H9 (cell line): ENCODE data around the gene MFSD1. TPM values are rescaled to one million over a fixed set of nuclear protein-coding genes. Genes with fewer than 3 reads are reported as not detected.

Experiments used
- DNase-seq: peaks from one replicate; pipeline ENCODE4 v3.0.0-alpha.2; 2017
- H2AFZ ChIP-seq: one replicate; pipeline ENCODE4 v1.6.1; 2013; ENCODE audit warnings: mild to moderate bottlenecking, low read length, control low read depth, moderate library complexity
- H2AK5ac ChIP-seq: 2 replicates; pipeline ENCODE4 v1.6.1; 2013; ENCODE audit warnings: low read length, control low read depth, mixed read lengths; ENCODE audit not compliant: insufficient read length
- H2BK120ac ChIP-seq: one replicate; pipeline ENCODE4 v1.6.1; 2013; ENCODE audit warnings: low read depth, mild to moderate bottlenecking, low read length, control low read depth, inconsistent platforms; ENCODE audit not compliant: poor library complexity, severe bottlenecking
- H2BK12ac ChIP-seq: 2 replicates; pipeline ENCODE4 v1.6.1; 2013; ENCODE audit warnings: low read length, control low read depth, mixed read lengths, low read depth; ENCODE audit not compliant: insufficient read length
- H2BK15ac ChIP-seq: 2 replicates; pipeline ENCODE4 v1.6.1; 2013; ENCODE audit warnings: low read depth, low read length, control low read depth
- H2BK20ac ChIP-seq: one replicate; pipeline ENCODE4 v1.6.1; 2013; ENCODE audit warnings: low read depth, mild to moderate bottlenecking, low read length, control low read depth, inconsistent platforms; ENCODE audit not compliant: poor library complexity, severe bottlenecking
- H2BK5ac ChIP-seq: 2 replicates; pipeline ENCODE4 v1.6.1; 2013; ENCODE audit warnings: low read length, control low read depth, mixed read lengths; ENCODE audit not compliant: insufficient read length
- H3K14ac ChIP-seq: 2 replicates; pipeline ENCODE4 v1.6.1; 2013; ENCODE audit warnings: low read length, control low read depth; ENCODE audit not compliant: insufficient read depth
- H3K18ac ChIP-seq: 2 replicates; pipeline ENCODE4 v1.6.1; 2013; ENCODE audit warnings: low read depth, mild to moderate bottlenecking, mixed read lengths, low read length, control low read depth; ENCODE audit not compliant: insufficient read length
- H3K23ac ChIP-seq: 2 replicates; pipeline ENCODE4 v1.6.1; 2013; ENCODE audit warnings: low read length, control low read depth, mixed read lengths, low read depth; ENCODE audit not compliant: insufficient read length
- H3K23me2 ChIP-seq: 2 replicates; pipeline ENCODE4 v1.6.1; 2013; ENCODE audit warnings: low read depth, mild to moderate bottlenecking, mixed read lengths, low read length, control low read depth; ENCODE audit not compliant: insufficient read length, poor library complexity, severe bottlenecking
- H3K27ac ChIP-seq: 2 replicates; pipeline ENCODE4 v1.5.1; 2013; ENCODE audit warnings: low read length, control low read depth, mixed read lengths, low read depth; ENCODE audit not compliant: insufficient read length
- H3K27me3 ChIP-seq: 2 replicates; pipeline ENCODE4 v1.6.1; 2013; ENCODE audit warnings: low read length, control low read depth, inconsistent platforms; ENCODE audit not compliant: insufficient read depth
- H3K4ac ChIP-seq: 2 replicates; pipeline ENCODE4 v1.6.1; 2013; ENCODE audit warnings: low read depth, mild to moderate bottlenecking, control low read depth, inconsistent platforms, low read length, moderate library complexity
- H3K4me1 ChIP-seq: 2 replicates; pipeline ENCODE4 v1.6.1; 2013; ENCODE audit warnings: low read length, control low read depth, inconsistent platforms; ENCODE audit not compliant: insufficient read depth
- H3K4me2 ChIP-seq: 2 replicates; pipeline ENCODE4 v1.6.1; 2013; ENCODE audit warnings: low read length, control low read depth, mixed read lengths; ENCODE audit not compliant: insufficient read length, insufficient read depth
- H3K56ac ChIP-seq: 2 replicates; pipeline ENCODE4 v1.6.1; 2013; ENCODE audit warnings: low read depth, mild to moderate bottlenecking, mixed read lengths, low read length, control low read depth; ENCODE audit not compliant: insufficient read length
- H3K79me1 ChIP-seq: 2 replicates; pipeline ENCODE4 v1.6.1; 2013; ENCODE audit warnings: low read depth, mild to moderate bottlenecking, moderate library complexity, low read length, control low read depth, inconsistent platforms; ENCODE audit not compliant: insufficient read depth, poor library complexity, severe bottlenecking
- H3K79me2 ChIP-seq: 2 replicates; pipeline ENCODE4 v1.6.1; 2013; ENCODE audit warnings: low read length, control low read depth, inconsistent platforms; ENCODE audit not compliant: insufficient read depth
- H3K9ac ChIP-seq: 2 replicates; pipeline ENCODE4 v1.6.1; 2013; ENCODE audit warnings: low read length, control low read depth, mixed read lengths; ENCODE audit not compliant: insufficient read length; ENCODE audit errors: extremely low read depth
- H3K9me3 ChIP-seq: one replicate; pipeline ENCODE4 v1.6.1; 2013; ENCODE audit warnings: low read depth, low read length, inconsistent platforms; ENCODE audit not compliant: control insufficient read depth
- H3T11ph ChIP-seq: one replicate; pipeline ENCODE4 v1.6.1; 2013; ENCODE audit warnings: mild to moderate bottlenecking, low read length, control low read depth, inconsistent platforms
- H4K20me1 ChIP-seq: one replicate; pipeline ENCODE4 v1.6.1; 2013; ENCODE audit not compliant: control insufficient read depth, insufficient read length, insufficient read depth
- H4K5ac ChIP-seq: 2 replicates; pipeline ENCODE4 v1.6.1; 2013; ENCODE audit warnings: low read depth, mild to moderate bottlenecking, mixed read lengths, low read length, control low read depth; ENCODE audit not compliant: insufficient read length
- H4K8ac ChIP-seq: replicated peaks from 2 replicates; pipeline ENCODE4 v1.6.1; 2013; ENCODE audit warnings: low read length, control low read depth, mixed read lengths, low read depth; ENCODE audit not compliant: insufficient read length
- H4K91ac ChIP-seq: 2 replicates; pipeline ENCODE4 v1.6.1; 2013; ENCODE audit warnings: low read depth, mild to moderate bottlenecking, moderate library complexity, mixed read lengths, low read length, control low read depth; ENCODE audit not compliant: insufficient read length
- H3K27ac Mint-ChIP-seq, 3 experiments: 2 replicates in 2 of 3; 3 replicates in 1 of 3; pipeline ENCODE4 v1.8.0; 2020 to 2021; ENCODE audit warnings: mixed read lengths in 3 of 3, mild to moderate bottlenecking in 1 of 3, moderate library complexity in 1 of 3
- H3K27me3 Mint-ChIP-seq: 2 replicates; pipeline ENCODE4 v1.8.0; 2021; ENCODE audit warnings: low read depth, mild to moderate bottlenecking, moderate library complexity, mixed read lengths
- H3K36me3 Mint-ChIP-seq, 3 experiments: 2 replicates in 2 of 3; 3 replicates in 1 of 3; pipeline ENCODE4 v1.8.0; 2020 to 2021; ENCODE audit warnings: low read depth in 3 of 3, mixed read lengths in 3 of 3; ENCODE audit not compliant: insufficient read depth in 1 of 3
- H3K4me1 Mint-ChIP-seq, 2 experiments: 2 replicates each; pipeline ENCODE4 v1.8.0; 2020; ENCODE audit warnings: mixed read lengths in 2 of 2
- H3K4me3 Mint-ChIP-seq, 2 experiments: 2 replicates in 1 of 2; 3 replicates in 1 of 2; pipeline ENCODE4 v1.8.0; 2020 to 2021; ENCODE audit warnings: mild to moderate bottlenecking in 2 of 2, mixed read lengths in 2 of 2, moderate library complexity in 1 of 2
- H3K9me3 Mint-ChIP-seq, 2 experiments: 2 replicates in 1 of 2; 3 replicates in 1 of 2; pipeline ENCODE4 v1.8.0; 2020; ENCODE audit warnings: mild to moderate bottlenecking in 2 of 2, mixed read lengths in 2 of 2, moderate library complexity in 1 of 2
- WGBS: extraction: QIAGEN DNeasy Blood & Tissue Kit; methylation state at CpG from one replicate; pipeline ENCODE4 v1.1.7; 2013; ENCODE audit warnings: missing lambda C conversion rate, low lambda C conversion rate, mixed read lengths; ENCODE audit not compliant: insufficient read length; ENCODE audit errors: extremely low coverage; 5-methylcytosine and 5-hydroxymethylcytosine counted together
- total RNA-seq: library from RNA; stranded (reverse); gene quantifications from 2 replicates; pipeline ENCODE4 v1.2.1, GENCODE V29; 2021
- TF ChIP-seq, protein P1 (sequence below): fragments of 200-600 bp; sonication (generic); conservative IDR thresholded peaks from 3 replicates; pipeline ENCODE4 v1.8.0; 2021; ENCODE audit warnings: antibody characterized with exemption, mild to moderate bottlenecking

The MFSD1 gene
- total RNA-seq, 1 experiment from 2014 or later = 9.5 TPM

DNA sequence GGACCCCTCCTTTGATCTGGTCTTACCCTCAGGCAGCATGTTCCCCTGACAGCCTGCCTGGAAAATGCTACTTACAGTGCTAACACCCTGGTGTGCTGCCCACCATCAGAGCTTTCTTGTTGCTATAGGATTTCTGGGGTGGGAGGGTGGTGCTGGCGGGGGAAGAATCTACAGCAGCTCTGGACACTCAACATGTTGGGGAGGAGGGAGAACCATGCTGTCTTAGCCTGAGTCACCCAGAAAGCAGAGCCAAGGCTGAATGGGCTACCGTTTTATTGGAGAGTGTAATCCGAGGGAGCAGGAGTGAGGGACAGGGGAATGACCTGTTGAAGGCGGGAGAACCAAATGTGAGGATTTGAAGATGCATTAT lies 45.6 kb downstream of the MFSD1 start:
- no peaks in the 10 kb centered on the region for H3K36me3 Mint-ChIP-seq
- no peak overlapping the region for H3K18ac ChIP-seq
- H3K27ac ChIP-seq = no peak overlapping the region
- no peak overlapping the region for H2BK5ac ChIP-seq
- peaks cover 0 to 3% of the 10 kb centered on the region in 2 experiments; a peak in 1 of 4 replicates for H3K4me1 Mint-ChIP-seq
- H3T11ph ChIP-seq = no peak overlapping the region
- H3K23ac ChIP-seq = no peak overlapping the region
- H3K9ac ChIP-seq = no peak overlapping the region
- no peak overlapping the region for H3K4me3 Mint-ChIP-seq
- H4K8ac ChIP-seq = no peak overlapping the region
- no peak overlapping the region for H2BK20ac ChIP-seq
- no peak overlapping the region for H3K14ac ChIP-seq
- no peaks in the 10 kb centered on the region for H4K20me1 ChIP-seq
- H3K9me3 Mint-ChIP-seq = no peaks in the 10 kb centered on the region
- no peak overlapping the region for H2AK5ac ChIP-seq
- no peak overlapping the region for H3K56ac ChIP-seq
- no peaks in the 10 kb centered on the region for H3K27me3 Mint-ChIP-seq
- H3K79me2 ChIP-seq = no peaks in the 10 kb centered on the region
- no peaks in the 10 kb centered on the region for H3K23me2 ChIP-seq
- H4K5ac ChIP-seq = no peak overlapping the region
- no peak overlapping the region for H4K91ac ChIP-seq
- whole genome bisulfite sequencing = no CpG with 5 or more reads among the region's 4 CpGs
- H2AFZ ChIP-seq = no peak overlapping the region
- no peak overlapping the region for H2BK120ac ChIP-seq
- DNase-seq = no peak
- H3K79me1 ChIP-seq = no peaks in the 10 kb centered on the region
- H2BK15ac ChIP-seq = no peak overlapping the region
- no peak overlapping the region for H3K4ac ChIP-seq
- no peak overlapping the region for H3K4me2 ChIP-seq
- H3K4me1 ChIP-seq = no peaks in the 10 kb centered on the region
- H3K9me3 ChIP-seq = no peaks in the 10 kb centered on the region
- TF ChIP-seq, protein P1, sequence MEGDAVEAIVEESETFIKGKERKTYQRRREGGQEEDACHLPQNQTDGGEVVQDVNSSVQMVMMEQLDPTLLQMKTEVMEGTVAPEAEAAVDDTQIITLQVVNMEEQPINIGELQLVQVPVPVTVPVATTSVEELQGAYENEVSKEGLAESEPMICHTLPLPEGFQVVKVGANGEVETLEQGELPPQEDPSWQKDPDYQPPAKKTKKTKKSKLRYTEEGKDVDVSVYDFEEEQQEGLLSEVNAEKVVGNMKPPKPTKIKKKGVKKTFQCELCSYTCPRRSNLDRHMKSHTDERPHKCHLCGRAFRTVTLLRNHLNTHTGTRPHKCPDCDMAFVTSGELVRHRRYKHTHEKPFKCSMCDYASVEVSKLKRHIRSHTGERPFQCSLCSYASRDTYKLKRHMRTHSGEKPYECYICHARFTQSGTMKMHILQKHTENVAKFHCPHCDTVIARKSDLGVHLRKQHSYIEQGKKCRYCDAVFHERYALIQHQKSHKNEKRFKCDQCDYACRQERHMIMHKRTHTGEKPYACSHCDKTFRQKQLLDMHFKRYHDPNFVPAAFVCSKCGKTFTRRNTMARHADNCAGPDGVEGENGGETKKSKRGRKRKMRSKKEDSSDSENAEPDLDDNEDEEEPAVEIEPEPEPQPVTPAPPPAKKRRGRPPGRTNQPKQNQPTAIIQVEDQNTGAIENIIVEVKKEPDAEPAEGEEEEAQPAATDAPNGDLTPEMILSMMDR = no peak
- no peak overlapping the region for H2BK12ac ChIP-seq
- no peak overlapping the region for H3K27ac Mint-ChIP-seq
- H3K27me3 ChIP-seq = no peaks in the 10 kb centered on the region
